SK-N-SH (cell line): ENCODE data around the gene RRN3. TPM values are rescaled to one million over a fixed set of nuclear protein-coding genes. Genes with fewer than 3 reads are reported as not detected.

ENCODE experiments used
- CTCF ChIA-PET: fragments of 300-600, 350-600 bp; formaldehyde crosslinking; extraction: SDS; loops from one replicate; lab custom pipeline; 2021; lab: Yijun Ruan, JAX
- POLR2A ChIA-PET: fragments of 350-600 bp; sonication (Branson Sonifier 250); formaldehyde crosslinking; extraction: SDS; loops from one replicate; lab custom pipeline; 2020; ENCODE audit warnings: antibody characterized with exemption, inconsistent platforms; lab: Yijun Ruan, JAX
- DNase-seq: peaks from one replicate; pipeline ENCODE4 v3.0.0; 2012
- H2AFZ ChIP-seq: fragments of 200-600 bp; sonication (generic); 2 replicates; pipeline ENCODE4 v1.8.1; 2016; ENCODE audit warnings: antibody characterized with exemption, mild to moderate bottlenecking, low read depth
- H3F3A ChIP-seq: fragments of 200-600 bp; sonication (generic); replicated peaks from 2 replicates; pipeline ENCODE3; 2016; ENCODE audit warnings: antibody characterized with exemption, mild to moderate bottlenecking; ENCODE audit not compliant: insufficient read depth
- H3K27ac ChIP-seq, 2 experiments: fragments of 200-500 bp in 1 of 2; fragments of 200-600 bp in 1 of 2; sonication (Bioruptor generic) in 1 of 2; sonication (generic), shearing (Covaris generic) in 1 of 2; 2 replicates each; pipeline versions ENCODE4 v1.5.1 to v1.6.1; 2014 to 2016; ENCODE audit warnings: low read depth in 2 of 2, inconsistent platforms in 1 of 2, low read length in 1 of 2, mild to moderate bottlenecking in 1 of 2, mixed read lengths in 1 of 2
- H3K27me3 ChIP-seq: fragments of 200-600 bp; sonication (generic), shearing (Covaris generic); 2 replicates; pipeline ENCODE4 v1.6.1; 2016; ENCODE audit warnings: mixed run types; ENCODE audit not compliant: insufficient read depth
- H3K36me3 ChIP-seq, 2 experiments: fragments of 200-500 bp in 1 of 2; fragments of 200-600 bp in 1 of 2; sonication (Bioruptor generic) in 1 of 2; sonication (generic) in 1 of 2; replicated peaks in 1 of 2; 2 replicates each; pipeline versions ENCODE3 to v1.5.1; 2014 to 2016; ENCODE audit warnings: low read length in 1 of 2, mild to moderate bottlenecking in 1 of 2; ENCODE audit not compliant: insufficient read depth in 2 of 2, control insufficient read depth in 1 of 2
- H3K4me1 ChIP-seq, 2 experiments: fragments of 200-500 bp in 1 of 2; fragments of 200-600 bp in 1 of 2; sonication (Bioruptor generic) in 1 of 2; sonication (generic), shearing (Covaris generic) in 1 of 2; 2 replicates each; pipeline versions ENCODE4 v1.5.1 to v1.6.1; 2014 to 2016; ENCODE audit warnings: low read depth in 1 of 2, low read length in 1 of 2, mixed run types in 1 of 2; ENCODE audit not compliant: insufficient read depth in 2 of 2, control insufficient read depth in 1 of 2
- H3K4me2 ChIP-seq: fragments of 200-600 bp; sonication (generic), shearing (Covaris generic); 2 replicates; pipeline ENCODE4 v1.6.1; 2017; ENCODE audit warnings: mixed run types
- H3K4me3 ChIP-seq, 2 experiments: fragments of 200-500 bp in 1 of 2; fragments of 200-600 bp in 1 of 2; sonication (Bioruptor generic) in 1 of 2; sonication (generic), shearing (Covaris generic) in 1 of 2; 2 replicates each; pipeline versions ENCODE4 v1.5.1 to v1.8.1; 2014 to 2016; ENCODE audit warnings: low read depth in 2 of 2, inconsistent platforms in 1 of 2, low read length in 1 of 2, mild to moderate bottlenecking in 1 of 2, mixed read lengths in 1 of 2, moderate library complexity in 1 of 2
- H3K79me2 ChIP-seq: fragments of 200-600 bp; sonication (generic); 2 replicates; pipeline ENCODE4 v1.8.1; 2017; ENCODE audit warnings: mild to moderate bottlenecking; ENCODE audit not compliant: insufficient read depth
- H3K9ac ChIP-seq: fragments of 200-600 bp; sonication (generic); 2 replicates; pipeline ENCODE4 v1.6.1; 2017; ENCODE audit warnings: mixed run types
- H3K9me2 ChIP-seq: fragments of 200-600 bp; sonication (generic); 2 replicates; pipeline ENCODE4 v1.6.1; 2017; ENCODE audit warnings: mixed run types
- H3K9me3 ChIP-seq: fragments of 200-600 bp; sonication (generic); 2 replicates; pipeline ENCODE4 v1.6.1; 2017; ENCODE audit warnings: mixed run types, mild to moderate bottlenecking, moderate library complexity
- H4K20me1 ChIP-seq: fragments of 200-600 bp; sonication (generic); 2 replicates; pipeline ENCODE4 v1.6.1; 2017; ENCODE audit warnings: mild to moderate bottlenecking, mixed run types; ENCODE audit not compliant: insufficient read depth
- CTCF ChIP-seq: fragments of 200-600 bp; sonication (generic); IDR thresholded peaks from 2 replicates; pipeline ENCODE4 v1.6.1; 2017; ENCODE audit warnings: antibody characterized with exemption, mild to moderate bottlenecking, moderate library complexity
- ELF1 ChIP-seq: IDR thresholded peaks from 2 replicates; pipeline ENCODE4 v1.4.0; 2012
- GABPA ChIP-seq: IDR thresholded peaks from 2 replicates; pipeline ENCODE4 v1.4.0; 2012; ENCODE audit warnings: low read depth, mild to moderate bottlenecking
- GATA2 ChIP-seq: sonication (generic); formaldehyde crosslinking; IDR thresholded peaks from 2 replicates; pipeline ENCODE4 v1.5.0; 2020; ENCODE audit warnings: mild to moderate bottlenecking, missing genetic modification reagents
- JUND ChIP-seq: IDR thresholded peaks from 2 replicates; pipeline ENCODE4 v1.4.0; 2012
- MAX ChIP-seq: IDR thresholded peaks from 2 replicates; pipeline ENCODE4 v1.4.0; 2012; ENCODE audit warnings: low read depth
- MEF2A ChIP-seq: IDR thresholded peaks from 2 replicates; pipeline ENCODE4 v1.4.0; 2012; ENCODE audit warnings: low read depth, borderline replicate concordance
- MXI1 ChIP-seq: IDR thresholded peaks from 2 replicates; pipeline ENCODE4 v1.6.1; 2012; ENCODE audit warnings: mild to moderate bottlenecking, low read depth, low read length, improper control_type of control experiment
- NRF1 ChIP-seq: IDR thresholded peaks from 2 replicates; pipeline ENCODE4 v1.6.1; 2012; ENCODE audit warnings: low read depth, mild to moderate bottlenecking, low read length
- PBX3 ChIP-seq: IDR thresholded peaks from 2 replicates; pipeline ENCODE4; 2012
- POLR2AphosphoS5 ChIP-seq: IDR thresholded peaks from 2 replicates; pipeline ENCODE4 v1.6.1; 2012; ENCODE audit warnings: low read depth, low read length
- RCOR1 ChIP-seq: fragments of 150-350 bp; IDR thresholded peaks from 2 replicates; pipeline ENCODE4 v1.6.1; 2017; ENCODE audit warnings: antibody characterized with exemption, low read length
- REST ChIP-seq: IDR thresholded peaks from 2 replicates; pipeline ENCODE4 v1.6.1; 2012; ENCODE audit warnings: mild to moderate bottlenecking, low read depth, low read length, moderate library complexity
- RFX5 ChIP-seq: IDR thresholded peaks from 2 replicates; pipeline ENCODE4 v1.6.1; 2012; ENCODE audit warnings: mild to moderate bottlenecking, improper control_type of control experiment, low read length
- SIN3A ChIP-seq: IDR thresholded peaks from 2 replicates; pipeline ENCODE4 v1.6.1; 2012; ENCODE audit warnings: low read depth, mild to moderate bottlenecking, low read length, moderate library complexity, borderline replicate concordance
- TCF12 ChIP-seq: IDR thresholded peaks from 2 replicates; pipeline ENCODE4 v1.4.0; 2012
- TEAD4 ChIP-seq: IDR thresholded peaks from 2 replicates; pipeline ENCODE4 v1.4.0; 2012; ENCODE audit warnings: mild to moderate bottlenecking, borderline replicate concordance; ENCODE audit not compliant: insufficient read depth
- USF1 ChIP-seq: IDR thresholded peaks from 2 replicates; pipeline ENCODE4 v1.4.0; 2012; ENCODE audit warnings: low read depth, borderline replicate concordance
- USF2 ChIP-seq: fragments of 150-350 bp; IDR thresholded peaks from 2 replicates; pipeline ENCODE4 v1.6.1; 2017; ENCODE audit warnings: antibody characterized with exemption, low read length, low read depth, borderline replicate concordance
- WGBS: methylation state at CpG from one replicate; pipeline ENCODE4 v1.1.6; 2017; ENCODE audit warnings: low lambda C conversion rate; 5-methylcytosine and 5-hydroxymethylcytosine counted together
- polyA plus RNA-seq, 3 experiments: library from polyadenylated mRNA; depleted of rRNA; stranded (reverse); fragments of >200 nt; gene quantifications; 2 replicates each; pipeline ENCODE4 v1.2.3, GENCODE V29; 2012

Gene RRN3
- polyA plus RNA-seq, 1 of the 3 experiments (the other 2 are of a cell fraction) = 21.3 TPM

GRCh38 chr16:15073101-15073500 is 21.0 kb downstream of the RRN3 start:
- Histone ChIP-seq H3K4me2 (no peak overlapping the region), H3K9me2 (no peaks in the 10 kb centered on the region), H3K4me3 (no peak overlapping the region), H3K9ac (no peak overlapping the region), H3K4me1 (no peaks in the 10 kb centered on the region), H3K27ac (no peak overlapping the region), H4K20me1 (no peaks in the 10 kb centered on the region), H2AFZ (no peak overlapping the region), H3K27me3 (no peaks in the 10 kb centered on the region), H3K36me3 (peaks cover 50 to 56% of the 10 kb centered on the region in 2 experiments), H3F3A (peaks cover 20% of the 10 kb centered on the region), H3K9me3 (no peaks in the 10 kb centered on the region), H3K79me2 (0 out of 2 replicates have a peak, but pooled peaks cover 3% of the 10 kb centered on the region)
- TF ChIP-seq USF1 (no peak), REST (no peak), ELF1 (no peak), MEF2A (no peak), POLR2AphosphoS5 (no peak), SIN3A (no peak), PBX3 (no peak), GABPA (no peak), NRF1 (no peak), RCOR1 (no peak), JUND (no peak), TEAD4 (no peak), CTCF (no peak), TCF12 (no peak), MAX (no peak), USF2 (no peak), GATA2 (CRISPR knock-in tag) (no peak), MXI1 (no peak), RFX5 (no peak)
- POLR2A ChIA-PET = interaction anchor here (1.2 kb wide), 1 partner anchor 21 kb away, joined by 3 read pairs; the partner anchor contains the start of gene RRN3
- DNase-seq = no peak
- CTCF ChIA-PET = interaction anchor here (0.8 to 1.8 kb wide), 3 partner anchors 15 to 18 kb away, joined by 3 to 6 read pairs (median 5); partner anchors contain the start of gene NTAN1
- 98% methylated on average over 6 of the region's 6 CpGs for WGBS
